Ovary (tissue), 3 donors: ENCODE results near the gene HECW1.

Experiments
- CTCF ChIP-seq, 3 donors: fragments of 450-650 bp in 2 of 3; fragments of 200-600 bp in 1 of 3; IDR thresholded peaks; one replicate each; pipeline versions ENCODE4 v1.5.1 to v1.8.0; 2016 to 2022; ENCODE audit warnings: antibody characterized with exemption in 3 of 3, mild to moderate bottlenecking in 1 of 3
- EP300 ChIP-seq: sonication (generic); formaldehyde crosslinking; IDR thresholded peaks from one replicate; pipeline ENCODE4 v1.6.1; 2017; ENCODE audit warnings: antibody characterized with exemption
- POLR2A ChIP-seq: fragments of 450-650 bp; IDR thresholded peaks from one replicate; pipeline ENCODE4 v1.6.1; 2017; ENCODE audit warnings: antibody characterized with exemption, mild to moderate bottlenecking, moderate library complexity
- donor health status: DM: no; HTN: no; CAD: no.

GRCh38 chr7:43078794-43079193 is 33.7 kb upstream of the HECW1 start:
- TF ChIP-seq POLR2A, result no peak
- no peak for TF ChIP-seq CTCF (IDR thresholded peaks at IDR 0.05)
- TF ChIP-seq EP300, result no peak
